Measurements from ENCODE around the gene NTF3.

Gene NTF3

DNA sequence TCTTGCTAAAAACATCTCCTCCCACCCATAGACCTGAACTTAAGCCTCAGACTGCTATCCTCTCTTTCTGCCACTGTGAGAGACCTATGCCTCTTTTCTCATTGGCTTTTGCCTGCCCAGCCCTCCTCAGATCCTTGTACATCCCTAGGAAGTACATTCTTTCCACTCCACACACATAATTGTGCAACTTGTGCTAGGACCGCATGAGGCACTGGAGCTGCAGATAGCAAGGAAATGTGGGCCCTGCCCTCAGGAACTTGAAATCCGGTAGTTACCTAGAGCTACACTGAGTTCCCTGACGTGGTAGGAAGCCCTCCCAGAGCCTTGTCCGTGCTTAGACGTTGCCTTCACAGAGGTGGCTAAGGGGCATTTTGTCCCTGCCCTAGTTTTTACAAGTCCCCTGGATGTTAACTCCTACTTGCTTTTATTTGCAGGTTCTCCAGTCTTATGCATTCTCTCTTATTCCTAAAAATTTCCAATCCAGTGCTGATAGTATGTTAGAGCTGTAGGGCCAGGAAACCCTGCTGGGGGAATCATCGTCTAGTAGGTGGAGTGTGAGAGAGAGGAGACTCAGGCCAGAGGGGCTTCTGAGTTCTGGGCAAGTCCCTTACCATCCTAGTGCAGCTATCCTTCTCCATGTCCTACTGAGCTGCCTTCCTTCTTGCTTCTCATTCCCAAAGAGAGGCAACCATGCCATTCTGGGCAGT, 41.3 kb downstream of the NTF3 start:
- no peak overlapping the region for H3K27ac ChIP-seq
- TF ChIP-seq, protein P1, sequence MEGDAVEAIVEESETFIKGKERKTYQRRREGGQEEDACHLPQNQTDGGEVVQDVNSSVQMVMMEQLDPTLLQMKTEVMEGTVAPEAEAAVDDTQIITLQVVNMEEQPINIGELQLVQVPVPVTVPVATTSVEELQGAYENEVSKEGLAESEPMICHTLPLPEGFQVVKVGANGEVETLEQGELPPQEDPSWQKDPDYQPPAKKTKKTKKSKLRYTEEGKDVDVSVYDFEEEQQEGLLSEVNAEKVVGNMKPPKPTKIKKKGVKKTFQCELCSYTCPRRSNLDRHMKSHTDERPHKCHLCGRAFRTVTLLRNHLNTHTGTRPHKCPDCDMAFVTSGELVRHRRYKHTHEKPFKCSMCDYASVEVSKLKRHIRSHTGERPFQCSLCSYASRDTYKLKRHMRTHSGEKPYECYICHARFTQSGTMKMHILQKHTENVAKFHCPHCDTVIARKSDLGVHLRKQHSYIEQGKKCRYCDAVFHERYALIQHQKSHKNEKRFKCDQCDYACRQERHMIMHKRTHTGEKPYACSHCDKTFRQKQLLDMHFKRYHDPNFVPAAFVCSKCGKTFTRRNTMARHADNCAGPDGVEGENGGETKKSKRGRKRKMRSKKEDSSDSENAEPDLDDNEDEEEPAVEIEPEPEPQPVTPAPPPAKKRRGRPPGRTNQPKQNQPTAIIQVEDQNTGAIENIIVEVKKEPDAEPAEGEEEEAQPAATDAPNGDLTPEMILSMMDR (conservative IDR thresholded peaks at IDR 0.05; ENCODE audit: low read depth) = no peak
- no peak for DNase-seq (ENCODE audit: low spot score)
- CTCF ChIA-PET = no interaction called here
- POLR2A ChIA-PET (ENCODE audit: low non-redundant PET) = no interaction called here

GRCh38 chr12:5473783-5474116, 41.8 kb downstream of the NTF3 start:
- TF ChIP-seq, protein P1 (conservative IDR thresholded peaks at IDR 0.05; ENCODE audit: low read depth) = no peak
- H3K27ac ChIP-seq = no peak overlapping the region
- ChIA-PET CTCF (no interaction called here), POLR2A (ENCODE audit: low non-redundant PET) (no interaction called here)
- no peak for DNase-seq (ENCODE audit: low spot score)

- DNase-seq (ENCODE audit: low spot score) = no peak
- no peak overlapping the region for H3K27ac ChIP-seq
- TF ChIP-seq, protein P1 (conservative IDR thresholded peaks at IDR 0.05; ENCODE audit: low read depth) = no peak
- ChIA-PET POLR2A (ENCODE audit: low non-redundant PET) (no interaction called here), CTCF (no interaction called here)
These were observed 44.4 kb downstream of the NTF3 start for GRCh38 chr12:5476356-5476755.

DNA sequence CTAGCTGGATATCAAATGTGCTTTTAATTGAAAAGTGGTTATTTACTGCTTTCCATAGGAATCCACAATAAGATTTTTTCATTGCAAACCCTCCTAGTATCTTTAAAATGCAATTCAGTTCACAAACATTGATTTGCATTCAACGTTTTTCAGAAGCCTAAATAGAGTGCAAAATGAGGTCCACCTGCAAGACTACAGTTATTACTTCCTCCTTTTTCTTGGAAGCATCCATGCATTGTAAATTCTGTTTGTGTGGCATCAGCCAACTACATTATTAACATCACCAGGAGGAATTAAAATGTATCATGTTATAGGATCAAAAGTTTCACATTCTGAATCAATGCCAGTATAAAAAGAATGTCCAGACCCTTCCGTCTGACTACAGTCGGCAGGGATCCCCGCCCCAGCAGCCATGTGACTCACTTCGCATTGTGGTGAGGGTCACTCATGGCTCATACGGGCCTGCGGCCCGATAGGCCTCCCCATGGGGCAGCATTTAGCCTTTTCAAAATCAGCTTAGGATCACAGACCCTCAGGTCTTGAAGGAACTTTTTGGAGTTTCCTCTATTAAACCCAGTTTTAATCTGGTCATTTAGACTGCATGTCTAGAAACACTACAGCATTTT, 46.3 kb downstream of the NTF3 start:
- ChIA-PET CTCF (interaction anchor here (0.8 kb wide), 1 partner anchor 14 kb away, joined by 3 read pairs; no protein-coding TSS in a partner anchor), POLR2A (ENCODE audit: low non-redundant PET) (no interaction called here)
- no peak overlapping the region for H3K27ac ChIP-seq
- DNase-seq (ENCODE audit: low spot score) = no peak
- TF ChIP-seq, protein P1 (conservative IDR thresholded peaks at IDR 0.05; ENCODE audit: low read depth) = no peak

- DNase-seq (ENCODE audit: low spot score) = no peak
- H3K27ac ChIP-seq = no peak overlapping the region
- ChIA-PET CTCF (no interaction called here), POLR2A (ENCODE audit: low non-redundant PET) (no interaction called here)
- TF ChIP-seq, protein P1 (conservative IDR thresholded peaks at IDR 0.05; ENCODE audit: low read depth) = no peak
These were observed 47.9 kb downstream of the NTF3 start for GRCh38 chr12:5479761-5480160.

DNA sequence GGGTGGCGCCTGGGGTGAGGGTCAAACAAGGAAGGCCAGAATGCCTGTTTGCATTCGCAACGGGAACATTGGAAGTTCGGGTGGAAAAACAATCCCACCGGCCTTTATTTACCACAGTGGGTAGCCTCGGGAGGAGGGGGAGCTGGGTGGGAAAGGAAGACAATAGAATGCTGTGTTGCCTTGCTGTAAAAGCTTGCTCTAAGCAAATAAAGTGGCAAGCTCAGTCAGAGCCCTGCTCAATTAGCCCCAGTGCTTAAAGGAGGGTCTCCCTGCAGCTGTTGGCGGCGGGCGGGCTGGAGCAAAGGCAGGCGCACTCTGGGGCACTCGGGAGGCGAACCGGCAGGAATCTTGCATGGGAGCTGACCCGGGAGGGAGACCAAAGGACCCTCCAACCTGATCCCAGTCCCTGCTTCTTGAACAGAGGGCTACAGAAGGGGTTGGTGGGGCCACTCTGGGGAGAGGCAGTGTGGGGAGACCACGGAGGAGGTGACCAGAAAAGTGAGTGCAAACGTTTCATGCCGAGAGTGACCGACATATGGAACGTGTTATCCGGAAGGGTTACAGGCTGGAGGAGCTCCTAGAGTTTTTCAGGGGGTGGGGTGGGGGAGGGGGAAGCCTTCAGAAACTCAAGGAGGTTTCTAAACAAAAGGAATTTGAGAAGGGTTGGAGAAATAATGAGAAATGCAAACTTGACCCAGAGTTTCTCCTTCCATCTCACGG, 48.5 kb downstream of the NTF3 start:
- TF ChIP-seq, protein P1 (conservative IDR thresholded peaks at IDR 0.05; ENCODE audit: low read depth) = no peak
- ChIA-PET POLR2A (ENCODE audit: low non-redundant PET) (no interaction called here), CTCF (no interaction called here)
- no peak for DNase-seq (ENCODE audit: low spot score)
- H3K27ac ChIP-seq = no peak overlapping the region

All from RWPE1 (cell line).